ENCODE results near the gene IFNW1.
"Not testable (repeated sequence)": the region's sequence is repeated elsewhere in the genome, so short reads cannot be mapped to it uniquely, and the experiment has no call there.

IFNW1 gene

DNA sequence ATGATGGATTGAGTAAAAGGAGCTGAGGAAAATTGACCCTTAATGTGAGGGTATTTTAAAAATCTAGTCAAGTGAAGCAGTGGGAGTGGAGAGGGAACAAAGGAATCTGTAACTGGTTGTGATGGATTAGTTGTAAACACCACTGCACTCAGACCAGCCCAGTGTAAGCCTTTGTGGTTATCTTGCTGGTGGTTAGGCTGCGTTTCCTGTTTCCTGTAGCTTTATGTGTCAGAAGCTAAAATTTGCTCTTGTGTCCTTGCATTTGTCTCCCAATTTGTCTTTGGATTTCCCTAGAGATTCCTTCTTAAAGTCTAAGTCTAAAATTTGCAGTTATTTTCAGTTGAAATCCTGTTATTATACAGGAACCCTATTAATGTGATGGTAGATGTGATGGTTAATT lies 18.5 kb upstream of the IFNW1 start:
- no peak overlapping the region for H3K4me3 ChIP-seq (ENCODE audit: low read depth, low read length)
- TF ChIP-seq, protein P1, sequence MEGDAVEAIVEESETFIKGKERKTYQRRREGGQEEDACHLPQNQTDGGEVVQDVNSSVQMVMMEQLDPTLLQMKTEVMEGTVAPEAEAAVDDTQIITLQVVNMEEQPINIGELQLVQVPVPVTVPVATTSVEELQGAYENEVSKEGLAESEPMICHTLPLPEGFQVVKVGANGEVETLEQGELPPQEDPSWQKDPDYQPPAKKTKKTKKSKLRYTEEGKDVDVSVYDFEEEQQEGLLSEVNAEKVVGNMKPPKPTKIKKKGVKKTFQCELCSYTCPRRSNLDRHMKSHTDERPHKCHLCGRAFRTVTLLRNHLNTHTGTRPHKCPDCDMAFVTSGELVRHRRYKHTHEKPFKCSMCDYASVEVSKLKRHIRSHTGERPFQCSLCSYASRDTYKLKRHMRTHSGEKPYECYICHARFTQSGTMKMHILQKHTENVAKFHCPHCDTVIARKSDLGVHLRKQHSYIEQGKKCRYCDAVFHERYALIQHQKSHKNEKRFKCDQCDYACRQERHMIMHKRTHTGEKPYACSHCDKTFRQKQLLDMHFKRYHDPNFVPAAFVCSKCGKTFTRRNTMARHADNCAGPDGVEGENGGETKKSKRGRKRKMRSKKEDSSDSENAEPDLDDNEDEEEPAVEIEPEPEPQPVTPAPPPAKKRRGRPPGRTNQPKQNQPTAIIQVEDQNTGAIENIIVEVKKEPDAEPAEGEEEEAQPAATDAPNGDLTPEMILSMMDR (conservative IDR thresholded peaks at IDR 0.05; ENCODE audit: low read depth, low read length) = no peak
- DNase-seq (ENCODE audit: low read depth) = peak; percentile 51

- TF ChIP-seq, protein P1 (conservative IDR thresholded peaks at IDR 0.05; ENCODE audit: low read depth, low read length) = no peak
- H3K4me3 ChIP-seq (ENCODE audit: low read depth, low read length) = no peak overlapping the region
- DNase-seq (ENCODE audit: low read depth) = peak; percentile 12
Measured at GRCh38 chr9:21155501-21155900, 13.9 kb upstream of the IFNW1 start.

- TF ChIP-seq, protein P1 (conservative IDR thresholded peaks at IDR 0.05; ENCODE audit: low read depth, low read length) = peak; percentile 29
- DNase-seq (ENCODE audit: low read depth) = peak; percentile 39
- no peak overlapping the region for H3K4me3 ChIP-seq (ENCODE audit: low read depth, low read length)
Measured at GRCh38 chr9:21154018-21154608, 12.5 kb upstream of the IFNW1 start.

GRCh38 chr9:21153336-21154017 lies 11.8 kb upstream of the IFNW1 start:
- H3K4me3 ChIP-seq (ENCODE audit: low read depth, low read length) = no peak overlapping the region
- TF ChIP-seq, protein P1 (conservative IDR thresholded peaks at IDR 0.05; ENCODE audit: low read depth, low read length) = no peak
- DNase-seq (ENCODE audit: low read depth) = peak; percentile 22

DNA sequence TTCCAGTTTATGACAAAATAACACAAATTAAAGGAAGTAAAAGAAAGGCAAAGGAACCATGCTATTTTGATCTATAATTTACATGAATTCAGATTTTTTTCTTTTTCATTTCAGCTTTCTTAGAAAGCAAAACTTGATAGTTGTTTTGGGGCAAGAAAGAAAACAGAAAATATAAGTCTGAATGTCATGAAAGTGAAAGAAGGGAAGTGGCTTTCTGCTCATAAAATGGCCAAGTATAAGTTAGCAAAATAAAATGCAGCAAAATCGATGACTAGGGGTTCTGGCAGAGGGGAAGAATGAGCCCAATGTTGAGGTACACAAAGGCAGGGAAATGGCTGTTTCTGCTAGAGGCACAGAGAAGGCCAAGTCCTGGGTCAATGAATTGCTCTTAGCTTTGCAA lies 3.0 kb upstream of the IFNW1 start:
- DNase-seq (ENCODE audit: low read depth) = no peak
- TF ChIP-seq, protein P1 (conservative IDR thresholded peaks at IDR 0.05; ENCODE audit: low read depth, low read length) = no peak
- H3K4me3 ChIP-seq (ENCODE audit: low read depth, low read length) = no peak overlapping the region

DNA sequence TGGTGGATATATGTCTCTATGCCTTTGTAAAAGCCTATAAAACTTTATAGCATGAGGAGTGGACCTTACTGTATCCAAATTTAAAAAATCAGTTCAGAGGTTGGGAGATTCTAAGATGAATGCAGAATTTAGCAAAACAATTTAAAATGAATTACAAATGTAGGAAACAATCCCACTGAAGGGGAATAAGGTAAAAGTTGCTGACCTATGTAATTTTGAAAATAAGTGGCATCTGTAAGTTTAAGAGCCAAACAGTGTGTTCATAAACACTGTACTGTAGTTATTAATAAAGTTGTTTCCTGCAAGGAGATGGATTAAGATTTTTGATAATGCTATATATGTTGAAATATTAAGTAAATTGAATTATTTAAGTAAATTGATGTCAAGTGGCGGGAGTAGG lies 4.6 kb downstream of the IFNW1 start:
- H3K4me3 ChIP-seq (ENCODE audit: low read depth, low read length) = no peak overlapping the region
- TF ChIP-seq, protein P1 (conservative IDR thresholded peaks at IDR 0.05; ENCODE audit: low read depth, low read length) = no peak
- no peak for DNase-seq (ENCODE audit: low read depth)

DNA sequence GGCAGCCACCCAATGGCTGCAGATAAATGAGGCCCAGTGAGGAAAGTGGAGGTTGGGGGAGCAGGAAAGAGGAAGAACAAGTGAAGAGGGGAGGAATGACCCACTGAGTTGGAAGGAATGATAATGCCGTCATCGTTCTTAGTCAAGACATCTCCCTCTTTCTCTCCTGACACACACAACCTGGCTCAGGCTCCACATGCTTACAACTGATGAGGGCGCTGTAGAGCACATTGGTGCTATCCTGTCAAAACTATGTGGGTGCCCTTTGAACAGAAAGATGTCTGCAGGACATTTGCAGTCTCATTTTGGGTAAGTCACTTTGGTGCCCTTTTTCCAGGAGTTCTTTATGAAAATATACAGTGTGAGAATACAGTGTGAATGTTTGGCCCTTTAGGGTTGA lies 5.9 kb downstream of the IFNW1 start:
- no peak overlapping the region for H3K4me3 ChIP-seq (ENCODE audit: low read depth, low read length)
- no peak for DNase-seq (ENCODE audit: low read depth)

GRCh38 chr9:21128186-21128585 lies 13.4 kb downstream of the IFNW1 start:
- DNase-seq (ENCODE audit: low read depth) = not testable (repeated sequence)

More for the DNA sequence above, 5.9 kb downstream of the IFNW1 start:
- TF ChIP-seq, protein P1 (conservative IDR thresholded peaks at IDR 0.05; ENCODE audit: low read depth, low read length) = no peak

More at GRCh38 chr9:21128186-21128585, 13.4 kb downstream of the IFNW1 start:
- not testable (repeated sequence) for H3K4me3 ChIP-seq (ENCODE audit: low read depth, low read length)
